ENCODE results near the gene PPP1R17.

The PPP1R17 gene

GRCh38 chr7:31687024-31687748 is at the start of gene PPP1R17:
TSS of gene PPP1R17 (plus strand) at chr7:31687215. CDS start at chr7:31692442, 5,227 bp downstream.
- no peak for DNase-seq (ENCODE audit: low read depth)

GRCh38 chr7:31640381-31640780 is 46.6 kb upstream of the PPP1R17 start:
- DNase-seq (ENCODE audit: low read depth): no peak
- in situ Hi-C loops (cut with HindIII; ENCODE audit: low sequenced_read_pairs): no loop called here
- no peak overlapping the region for H3K4me3 ChIP-seq (ENCODE audit: low read depth, low read length)
- TF ChIP-seq CTCF (IDR thresholded peaks at IDR 0.05; ENCODE audit: low read depth, low read length, missing control alignments): no peak

More at GRCh38 chr7:31687024-31687748, at the start of gene PPP1R17:
- TF ChIP-seq CTCF (IDR thresholded peaks at IDR 0.05; ENCODE audit: low read depth, low read length, missing control alignments): no peak
- H3K4me3 ChIP-seq (ENCODE audit: low read depth, low read length): no peak within 1 kb of the TSS
- in situ Hi-C loops (cut with HindIII; ENCODE audit: low sequenced_read_pairs): no loop called here

- in situ Hi-C loops (cut with HindIII; ENCODE audit: low sequenced_read_pairs): no loop called here
- no peak for DNase-seq (ENCODE audit: low read depth)
- TF ChIP-seq CTCF (IDR thresholded peaks at IDR 0.05; ENCODE audit: low read depth, low read length, missing control alignments): no peak
- H3K4me3 ChIP-seq (ENCODE audit: low read depth, low read length): no peak overlapping the region
Measured at GRCh38 chr7:31642681-31643115, 44.3 kb upstream of the PPP1R17 start.

GRCh38 chr7:31646942-31647341 is 40.1 kb upstream of the PPP1R17 start:
- in situ Hi-C loops (cut with HindIII; ENCODE audit: low sequenced_read_pairs): no loop called here
- TF ChIP-seq CTCF (IDR thresholded peaks at IDR 0.05; ENCODE audit: low read depth, low read length, missing control alignments): no peak
- no peak for DNase-seq (ENCODE audit: low read depth)
- no peak overlapping the region for H3K4me3 ChIP-seq (ENCODE audit: low read depth, low read length)

- H3K4me3 ChIP-seq (ENCODE audit: low read depth, low read length): no peak overlapping the region
- DNase-seq (ENCODE audit: low read depth): no peak
- TF ChIP-seq CTCF (IDR thresholded peaks at IDR 0.05; ENCODE audit: low read depth, low read length, missing control alignments): no peak
- in situ Hi-C loops (cut with HindIII; ENCODE audit: low sequenced_read_pairs): no loop called here
Measured at GRCh38 chr7:31647511-31647910, 39.5 kb upstream of the PPP1R17 start.

GRCh38 chr7:31648288-31648687 is 38.7 kb upstream of the PPP1R17 start:
- no peak overlapping the region for H3K4me3 ChIP-seq (ENCODE audit: low read depth, low read length)
- peak; percentile 44 for TF ChIP-seq CTCF (IDR thresholded peaks at IDR 0.05; ENCODE audit: low read depth, low read length, missing control alignments)
- in situ Hi-C loops (cut with HindIII; ENCODE audit: low sequenced_read_pairs): no loop called here
- peak; percentile 11 for DNase-seq (ENCODE audit: low read depth)
